ENCODE measurements around the gene VCPKMT.

VCPKMT gene

DNA sequence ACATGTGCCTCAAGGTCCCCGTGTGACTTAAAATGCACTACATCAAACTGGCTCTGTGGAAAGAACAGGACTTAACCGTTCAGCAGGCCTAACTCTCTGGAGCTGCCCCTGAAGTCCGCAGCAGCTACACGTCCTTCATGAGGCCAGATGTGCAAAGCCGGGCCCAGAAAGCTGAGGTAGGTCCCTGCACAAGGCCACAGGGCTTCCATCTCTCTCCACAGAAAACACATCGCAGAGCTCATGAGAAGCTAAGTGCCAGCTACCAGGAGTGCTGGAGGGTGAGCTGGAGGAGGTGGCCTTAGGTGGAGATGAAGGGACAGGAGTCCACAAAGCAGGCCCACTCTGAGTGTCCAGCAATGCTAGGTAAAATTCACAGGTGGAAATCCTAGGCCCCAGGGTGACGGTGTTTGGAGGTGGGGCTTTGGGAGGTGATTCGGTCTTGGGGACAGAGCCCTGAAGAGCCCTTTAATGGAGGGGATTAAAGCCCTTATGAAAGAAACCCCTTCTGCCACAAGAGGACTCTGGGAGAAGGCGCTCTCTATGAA lies 52.4 kb downstream of the VCPKMT start:
- DNase-seq = peak; percentile 54

- DNase-seq = peak; percentile 74
Observed at GRCh38 chr14:50062438-50063085, 53.8 kb downstream of the VCPKMT start.

GRCh38 chr14:50061664-50062437 lies 54.5 kb downstream of the VCPKMT start:
- peak; percentile 80 for DNase-seq

GRCh38 chr14:50060871-50061663 lies 55.3 kb downstream of the VCPKMT start:
- peak; percentile 74 for DNase-seq

- DNase-seq = peak; percentile 48
Observed at GRCh38 chr14:50059763-50060616, 56.4 kb downstream of the VCPKMT start.
